ENCODE results near the gene S1PR2.
"Not testable (repeated sequence)": the region's sequence is repeated elsewhere in the genome, so short reads cannot be mapped to it uniquely, and the experiment has no call there.

Gene S1PR2

GRCh38 chr19:10252707-10253106 lies 21.6 kb upstream of the S1PR2 start:
- DNase-seq (ENCODE audit: low spot score): no peak

- peak; percentile 97 for DNase-seq (ENCODE audit: low spot score)
Measured at GRCh38 chr19:10251792-10252694, 20.9 kb upstream of the S1PR2 start, which contains the start of gene MRPL4. Gene MRPL4 (plus strand): TSS chr19:10252214. CDS start chr19:10252254, 40 bp downstream.

DNA sequence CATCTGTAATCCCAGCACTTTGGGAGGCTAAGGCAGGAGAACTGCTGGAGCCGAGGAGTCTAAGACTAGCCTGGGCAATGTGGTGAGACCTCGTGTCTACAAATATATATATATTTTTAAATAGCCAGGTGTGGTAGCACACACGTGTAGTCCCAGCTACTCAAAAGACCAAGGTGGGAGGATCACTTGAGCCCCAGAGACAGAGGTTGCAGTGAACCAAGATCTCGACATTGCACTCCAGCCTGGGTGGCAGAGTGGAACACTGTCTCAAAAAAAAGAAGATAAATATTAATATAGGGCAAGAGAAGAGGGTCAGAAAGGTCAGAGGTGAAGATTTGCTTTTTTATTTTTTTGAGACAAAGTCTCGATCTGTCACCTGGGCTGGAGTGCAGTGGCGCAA lies 15.4 kb upstream of the S1PR2 start:
- no peak for DNase-seq (ENCODE audit: low spot score)

DNA sequence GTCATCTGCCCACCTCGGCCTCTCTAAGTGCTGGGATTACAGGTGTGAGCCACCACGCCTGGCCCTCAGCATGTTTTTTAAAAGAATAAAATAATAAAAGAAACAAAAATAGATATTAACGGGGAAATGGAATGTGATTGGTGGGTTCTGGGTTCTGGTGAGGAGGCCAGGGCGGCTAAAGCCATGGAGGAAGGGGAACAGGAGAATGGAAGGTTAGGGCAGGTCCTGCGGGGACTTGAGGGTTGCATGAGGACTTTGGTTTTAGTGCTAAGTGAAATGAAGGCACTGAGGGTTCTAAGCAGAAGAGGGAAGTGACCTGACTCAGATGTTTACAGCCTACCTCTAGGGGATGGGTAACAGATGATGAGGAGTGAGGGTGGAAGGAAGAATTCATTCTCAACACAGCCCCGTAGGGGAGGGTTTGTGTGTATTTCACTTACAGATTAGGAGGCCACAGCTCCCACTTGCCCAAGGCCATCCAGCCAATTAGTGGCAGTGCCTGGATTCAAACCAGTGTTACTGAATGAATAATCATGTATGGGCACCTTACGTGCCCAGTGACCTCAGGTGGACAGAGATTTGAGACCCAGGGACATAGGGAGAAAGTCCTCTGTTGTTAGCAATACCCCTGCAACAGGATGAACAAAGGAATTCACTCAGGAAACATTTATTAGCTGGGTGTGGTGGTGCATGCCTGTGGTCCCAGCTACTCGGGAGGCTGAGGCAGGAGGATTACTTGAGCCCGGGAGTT lies 14.2 kb upstream of the S1PR2 start:
- no peak for DNase-seq (ENCODE audit: low spot score)

DNA sequence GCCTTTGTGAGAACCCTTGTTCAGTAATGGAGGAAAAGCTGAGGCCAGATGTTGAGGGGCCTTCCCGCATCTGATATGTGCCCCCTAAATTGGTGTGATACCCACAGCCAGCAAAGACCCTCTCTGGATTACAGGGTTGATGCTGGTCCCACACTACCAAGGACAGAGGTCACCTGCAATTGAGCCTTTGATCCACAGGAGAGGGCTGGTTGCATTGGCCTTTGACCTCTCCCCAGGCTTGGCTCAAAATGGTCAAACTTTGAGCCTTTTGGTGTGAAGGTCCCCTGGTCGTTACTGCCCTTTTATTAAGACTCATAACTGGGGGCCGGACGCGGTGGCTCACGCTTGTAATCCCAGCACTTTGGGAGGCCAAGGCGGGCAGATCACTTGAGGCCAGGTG lies 12.5 kb upstream of the S1PR2 start:
- no peak for DNase-seq (ENCODE audit: low spot score)

- not testable (repeated sequence) for DNase-seq (ENCODE audit: low spot score)
Measured at GRCh38 chr19:10241826-10242449, 10.8 kb upstream of the S1PR2 start.

- DNase-seq (ENCODE audit: low spot score): peak; percentile 90
Measured at GRCh38 chr19:10238172-10238783, 7.1 kb upstream of the S1PR2 start.

DNA sequence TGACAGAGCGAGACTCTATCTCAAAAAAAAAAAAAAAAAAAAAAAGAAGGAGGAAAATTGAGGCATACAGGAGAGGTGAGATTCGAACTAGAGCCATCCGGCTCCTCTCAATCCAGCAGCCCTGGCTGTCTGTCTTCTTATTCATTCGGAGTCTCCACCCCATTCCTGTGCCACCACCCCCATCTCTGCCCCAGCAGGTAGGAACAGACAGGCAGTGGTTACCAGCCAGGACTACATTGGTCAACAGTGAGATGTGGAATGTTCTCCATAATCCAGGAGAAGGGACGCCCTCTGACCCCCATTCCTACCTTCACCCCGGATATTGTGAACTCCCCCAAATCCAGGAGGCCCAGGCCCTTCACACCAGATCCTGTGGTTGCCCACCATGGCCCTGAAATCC lies 6.6 kb upstream of the S1PR2 start:
- no peak for DNase-seq (ENCODE audit: low spot score)

GRCh38 chr19:10235409-10235808 lies 4.3 kb upstream of the S1PR2 start:
- not testable (repeated sequence) for DNase-seq (ENCODE audit: low spot score)

GRCh38 chr19:10235003-10235402 lies 3.9 kb upstream of the S1PR2 start:
- DNase-seq (ENCODE audit: low spot score): no peak

GRCh38 chr19:10233946-10234345 lies 2.8 kb upstream of the S1PR2 start:
- DNase-seq (ENCODE audit: low spot score): no peak

DNA sequence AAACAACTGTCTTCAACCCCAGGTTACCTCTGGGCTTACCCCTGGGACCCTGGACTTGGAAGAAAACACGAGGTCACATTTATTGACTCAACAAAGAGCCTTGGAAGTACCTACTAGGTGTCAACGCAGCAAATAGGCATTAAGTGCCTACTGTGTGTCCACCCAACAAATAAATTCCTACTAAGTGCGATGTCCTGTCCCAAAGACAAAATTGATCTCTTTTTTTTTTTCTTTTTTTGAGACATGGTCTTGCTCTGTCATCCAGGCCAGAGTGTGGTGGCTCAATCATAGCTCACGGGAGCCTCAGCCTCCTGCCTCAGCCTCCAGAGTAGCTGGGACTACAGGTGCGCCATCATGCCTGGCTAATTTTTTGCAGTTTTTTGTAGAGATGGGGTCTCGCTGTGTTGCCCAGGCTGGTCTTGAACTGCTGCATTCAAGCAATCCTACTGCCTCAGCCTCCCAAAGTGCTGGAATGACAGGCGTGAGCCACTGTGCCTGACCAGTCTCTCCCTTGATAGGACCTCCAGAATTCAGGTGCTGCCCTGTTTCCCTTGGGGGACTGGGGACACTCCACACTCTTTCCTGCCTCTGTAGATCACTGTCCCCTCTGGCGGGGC lies 589 bp upstream of the S1PR2 start:
- DNase-seq (ENCODE audit: low spot score): no peak

GRCh38 chr19:10230173-10230860 lies 814 bp downstream of the S1PR2 start:
- peak; percentile 75 for DNase-seq (ENCODE audit: low spot score)

GRCh38 chr19:10228920-10229319 lies 2.2 kb downstream of the S1PR2 start:
- no peak for DNase-seq (ENCODE audit: low spot score)

- DNase-seq (ENCODE audit: low spot score): no peak
Measured at GRCh38 chr19:10228393-10228792, 2.7 kb downstream of the S1PR2 start.

DNA sequence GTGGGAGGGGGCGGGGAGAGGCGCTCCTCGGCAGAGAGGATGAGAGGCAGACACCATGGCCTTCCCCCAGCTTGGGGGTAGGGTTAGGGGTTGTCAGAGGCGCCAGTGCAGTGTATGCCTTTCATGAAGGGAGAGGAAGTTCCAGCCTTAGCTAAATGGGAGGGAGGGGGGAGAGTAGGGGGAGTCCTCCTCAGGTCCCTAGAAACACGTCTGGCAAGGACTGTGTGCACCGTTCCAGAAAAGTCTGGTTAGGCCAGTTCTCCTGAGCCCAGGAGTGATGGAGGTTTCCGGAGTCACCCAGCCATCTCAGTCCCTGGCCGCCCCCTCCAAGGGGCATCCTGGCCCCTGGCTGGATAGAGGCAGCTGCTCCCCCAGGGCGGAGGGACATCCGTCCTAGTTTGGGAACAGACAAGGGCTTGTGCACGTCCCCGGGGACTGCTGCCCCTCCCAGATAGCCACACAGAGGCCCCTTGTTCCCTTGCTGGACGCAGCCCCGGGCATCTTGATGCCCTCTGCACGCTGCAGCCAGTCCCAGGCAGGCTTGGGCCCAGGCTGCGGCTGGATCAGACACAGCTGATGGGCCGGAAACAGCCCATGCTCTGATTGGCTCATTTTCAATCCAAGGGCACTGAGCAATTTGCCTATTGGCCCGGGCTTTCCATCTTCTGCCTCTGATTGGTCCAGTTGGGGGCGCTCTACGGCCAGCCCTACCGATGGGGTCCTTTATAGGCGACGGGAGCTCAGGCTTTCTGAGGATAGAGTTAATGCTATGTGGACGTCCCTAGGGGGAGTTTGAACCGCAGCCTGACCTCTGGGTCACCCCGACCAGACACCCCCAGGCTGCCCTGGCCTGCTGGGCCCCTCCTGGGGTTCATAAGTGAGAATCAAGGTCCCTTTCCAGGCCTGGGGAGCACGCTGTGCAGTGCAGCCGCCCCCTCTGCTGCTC lies 3.8 kb downstream of the S1PR2 start:
- no peak for DNase-seq (ENCODE audit: low spot score)

DNA sequence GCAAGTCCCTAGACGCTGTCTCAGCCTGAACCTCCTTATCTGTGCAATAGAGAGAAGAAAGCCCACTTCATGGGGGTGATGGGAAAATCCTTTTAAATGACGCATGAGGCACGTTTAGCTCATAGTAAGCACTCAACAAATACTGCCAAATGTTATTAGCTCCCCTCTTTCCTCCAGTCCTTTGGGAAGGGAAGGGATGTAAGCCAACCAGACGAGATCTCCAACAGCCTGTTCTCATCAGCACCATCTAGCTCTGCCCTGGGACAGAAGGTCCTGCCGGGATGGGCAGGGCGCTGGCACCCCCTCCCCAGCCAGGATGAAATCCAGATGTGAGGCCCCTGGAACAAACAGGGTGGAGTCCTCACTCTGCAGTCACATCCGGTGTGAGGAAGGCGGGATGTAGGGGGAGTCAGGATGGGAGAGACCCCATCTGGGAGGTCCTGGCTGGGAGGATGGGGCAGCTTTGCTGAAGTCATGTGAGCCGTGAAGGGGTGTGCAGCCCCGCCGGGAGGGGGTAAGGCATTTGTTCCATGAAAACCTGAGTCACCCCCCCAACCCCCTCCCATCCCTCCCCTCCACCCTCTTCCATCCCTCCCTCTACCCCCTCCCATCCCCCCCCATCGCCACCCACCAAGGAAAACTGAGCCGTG lies 4.6 kb downstream of the S1PR2 start:
- peak; percentile 91 for DNase-seq (ENCODE audit: low spot score)

DNA sequence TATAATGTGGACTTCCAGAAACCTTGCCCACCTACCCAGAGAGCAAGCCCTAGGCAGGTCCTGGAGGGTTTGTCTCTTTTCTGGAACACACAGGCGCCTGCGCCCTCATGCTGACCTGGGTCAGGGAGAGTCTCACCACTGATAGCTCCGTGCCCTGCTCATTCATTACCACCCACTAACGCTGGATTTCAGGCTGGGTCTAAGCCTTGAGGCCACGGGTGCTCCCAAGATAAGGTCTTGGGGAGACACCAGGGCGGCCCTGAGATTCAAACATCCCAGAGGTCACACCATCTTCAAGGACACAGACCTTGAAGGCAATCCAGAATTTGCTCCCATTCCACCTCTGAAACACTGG lies 5.1 kb downstream of the S1PR2 start:
- no peak for DNase-seq (ENCODE audit: low spot score)

DNA sequence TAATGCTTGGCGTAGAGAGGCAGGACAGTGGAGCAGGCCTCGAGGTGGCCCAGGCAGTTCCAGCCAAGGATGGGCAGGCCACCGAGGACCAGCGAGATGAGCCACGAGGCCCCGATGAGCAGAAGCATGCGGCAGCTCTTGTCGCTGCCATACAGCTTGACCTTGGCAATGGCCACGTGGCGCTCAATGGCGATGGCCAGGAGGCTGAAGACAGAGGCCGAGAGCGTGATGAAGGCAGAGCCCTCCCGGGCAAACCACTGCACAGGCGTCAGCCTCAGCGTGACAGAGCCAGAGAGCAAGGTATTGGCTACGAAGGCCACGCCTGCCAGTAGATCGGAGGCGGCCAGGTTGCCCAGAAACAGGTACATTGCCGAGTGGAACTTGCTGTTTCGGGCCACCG lies 6.8 kb downstream of the S1PR2 start:
- no peak for DNase-seq (ENCODE audit: low spot score)
